Erythroblast (primary cell): Measurements from ENCODE around the gene FCF1.

ENCODE experiments used
- GATA1 ChIP-seq: IDR thresholded peaks from 2 replicates; pipeline ENCODE4 v1.6.1; 2011; ENCODE audit warnings: low read depth, mild to moderate bottlenecking, control low read depth, low read length, moderate library complexity
- POLR2A ChIP-seq: IDR thresholded peaks from 2 replicates; pipeline ENCODE4 v1.6.1; 2011; ENCODE audit warnings: mild to moderate bottlenecking, low read length

DNA sequence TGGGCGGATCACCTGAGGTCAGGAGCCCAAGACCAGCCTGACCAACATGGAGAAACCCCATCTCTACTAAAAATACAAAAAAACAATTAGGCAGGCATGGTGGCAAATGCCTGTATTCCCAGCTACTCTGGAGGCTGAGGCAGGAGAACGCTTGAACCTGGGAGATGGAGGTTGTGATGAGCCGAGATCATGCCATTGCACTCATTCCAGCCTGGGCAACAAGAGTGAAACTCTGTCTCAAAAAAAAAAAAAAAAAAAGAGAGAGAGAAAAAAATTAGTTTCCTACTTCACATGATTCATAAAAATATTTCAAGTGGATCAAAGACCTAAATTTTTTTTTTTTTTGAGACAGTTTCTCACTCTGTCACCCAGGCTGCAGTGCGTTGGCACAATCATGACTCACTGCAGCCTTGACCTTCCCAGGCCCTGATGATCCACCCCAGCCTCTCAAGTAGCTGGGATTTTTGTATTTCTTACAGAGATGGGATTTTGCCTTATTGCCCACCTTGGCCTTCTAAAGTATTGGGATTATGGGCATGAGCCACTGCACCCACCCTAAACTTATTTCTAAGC, 24.9 kb downstream of the FCF1 start:
- no peak for TF ChIP-seq POLR2A
- no peak for TF ChIP-seq GATA1
